Aorta (tissue), 5 donors: ENCODE measurements around the gene SYT7. TPM values are rescaled to one million over a fixed set of nuclear protein-coding genes. Genes with fewer than 3 reads are reported as not detected.
"Not testable (repeated sequence)": the region's sequence is repeated elsewhere in the genome, so short reads cannot be mapped to it uniquely, and the experiment has no call there.

Experiments
- ATAC-seq: fragments of 200-7000 bp; cut with Tn5 transposase; one replicate; pipeline ENCODE4 v1.9.1; 2022; ENCODE audit warnings: moderate library complexity; ENCODE audit not compliant: low FRiP score
- DNase-seq, 2 donors: peaks; one replicate each; pipeline ENCODE4 v3.0.0-alpha.2; 2020
- H3K27ac ChIP-seq, 2 donors: one replicate each; pipeline ENCODE4 v1.5.1; 2013; ENCODE audit warnings: low read length in 2 of 2, mild to moderate bottlenecking in 2 of 2, moderate library complexity in 2 of 2, control low read depth in 1 of 2, inconsistent platforms in 1 of 2, low read depth in 1 of 2
- H3K27me3 ChIP-seq, 2 donors: one replicate each; pipeline ENCODE4 v1.6.1; 2013; ENCODE audit warnings: control low read depth in 1 of 2, low read length in 1 of 2, mild to moderate bottlenecking in 1 of 2, moderate library complexity in 1 of 2; ENCODE audit not compliant: insufficient read depth in 2 of 2, control insufficient read depth in 1 of 2
- H3K36me3 ChIP-seq, 2 donors: one replicate each; pipeline ENCODE4 v1.6.1; 2013; ENCODE audit warnings: control low read depth in 1 of 2, low read length in 1 of 2, mild to moderate bottlenecking in 1 of 2; ENCODE audit not compliant: insufficient read depth in 2 of 2, control insufficient read depth in 1 of 2
- H3K4me1 ChIP-seq, 2 donors: one replicate each; pipeline ENCODE4 v1.6.1; 2013; ENCODE audit warnings: low read length in 2 of 2, control low read depth in 1 of 2, mild to moderate bottlenecking in 1 of 2, moderate library complexity in 1 of 2; ENCODE audit not compliant: insufficient read depth in 2 of 2, control insufficient read depth in 1 of 2
- H3K4me3 ChIP-seq, 2 donors: one replicate each; pipeline ENCODE4 v1.5.1; 2013; ENCODE audit warnings: low read length in 2 of 2, control low read depth in 1 of 2, mild to moderate bottlenecking in 1 of 2
- H3K9me3 ChIP-seq: one replicate; pipeline ENCODE4 v1.6.1; 2013; ENCODE audit warnings: mild to moderate bottlenecking, low read length; ENCODE audit not compliant: control insufficient read depth
- WGBS, 2 donors: extraction: QIAGEN DNeasy Blood & Tissue Kit; methylation state at CpG; one replicate each; pipeline ENCODE4 v1.1.7; 2013; 5-methylcytosine and 5-hydroxymethylcytosine counted together
- intact Hi-C, 2 donors: fragments of 100-400 bp; cut with DNase I; formaldehyde crosslinking; loops; one replicate each; pipeline versions ENCODE4 v1.14.2 to v1.15.0; 2022
- polyA plus RNA-seq, 2 donors: library from polyadenylated mRNA; stranded (reverse); fragments of 200-250 nt; gene quantifications; one replicate each; pipeline ENCODE4 v1.2.3, GENCODE V29; 2013
- total RNA-seq, 2 donors: library from RNA; stranded (reverse); fragmentation: NEBNext Ultra II Directional; extraction: Animal tissue kit (Norgen Biotek cat#: 25700); gene quantifications; one replicate each; pipeline ENCODE4 v1.2.1, GENCODE V29; 2021
- donor health status: healthy with polysubstance abuse.
- donor health status: Bipolar disorder and iron deficiency.
- donor health status: DM: no; HTN: no; CAD: no.
- donor health status: DM: no; HTN: no; CAD: no.
- donor health status: DM: yes; HTN: yes; CAD: no.

The SYT7 gene
- total and polyA plus RNA-seq, 4 donors = 0.20 to 2.3 (median 0.94) TPM

- Histone ChIP-seq H3K36me3 (no peaks in the 10 kb centered on the region), H3K4me1 (no peaks in the 10 kb centered on the region), H3K27me3 (no peaks in the 10 kb centered on the region), H3K4me3 (no peak overlapping the region), H3K27ac (no peak overlapping the region), H3K9me3 (no peaks in the 10 kb centered on the region)
- WGBS, 2 donors = 69 to 77% methylated on average over 7 of the region's 7 CpGs
- ATAC-seq (no peak), DNase-seq (no peak)
- intact Hi-C loops = loop anchor here in 1 of 2 donors (10.0 kb wide), 1 partner anchor 107 kb away; no protein-coding TSS in a partner anchor
These were observed 41.2 kb upstream of the SYT7 start for GRCh38 chr11:61621917-61622585.

GRCh38 chr11:61619471-61620226 is 38.8 kb upstream of the SYT7 start:
- WGBS, 2 donors = 82 to 87% methylated on average over 6 of the region's 6 CpGs
- intact Hi-C loops = loop anchor here in 1 of 2 donors (10.0 kb wide), 1 partner anchor 105 kb away; no protein-coding TSS in a partner anchor

DNA sequence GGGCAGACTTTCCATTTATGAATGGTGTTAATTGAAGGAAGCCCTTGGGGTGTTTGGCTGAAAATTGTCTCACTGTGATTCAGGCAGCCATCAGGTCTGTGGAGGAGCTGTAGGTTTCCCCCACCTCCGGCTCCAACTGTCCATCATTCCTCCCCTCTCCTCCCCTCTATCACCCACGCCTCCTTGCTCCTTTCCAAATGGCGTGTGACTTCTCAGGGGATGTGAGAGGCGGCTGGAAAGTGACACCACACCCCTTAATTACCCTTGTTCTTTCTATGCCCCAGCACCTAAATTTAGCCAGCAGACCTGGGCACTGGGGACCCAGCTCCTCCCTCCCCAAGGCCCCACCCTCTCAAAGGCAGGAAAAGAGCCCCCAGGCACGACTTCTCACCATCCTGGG is 38.1 kb upstream of the SYT7 start:
- intact Hi-C loops = no loop called here
- no peaks in the 10 kb centered on the region for H3K27me3 ChIP-seq
- no peaks in the 10 kb centered on the region for H3K4me1 ChIP-seq
- H3K4me3 ChIP-seq = no peak overlapping the region
- 59 to 69% methylated on average over 5 of the region's 5 CpGs for WGBS, 2 donors
- no peaks in the 10 kb centered on the region for H3K9me3 ChIP-seq
- ATAC-seq (no peak), DNase-seq (no peak)
- no peaks in the 10 kb centered on the region for H3K36me3 ChIP-seq
- no peak overlapping the region for H3K27ac ChIP-seq

More at GRCh38 chr11:61619471-61620226, 38.8 kb upstream of the SYT7 start:
- Histone ChIP-seq H3K9me3 (no peaks in the 10 kb centered on the region), H3K36me3 (no peaks in the 10 kb centered on the region), H3K4me3 (no peak overlapping the region), H3K4me1 (no peaks in the 10 kb centered on the region), H3K27ac (no peak overlapping the region), H3K27me3 (no peaks in the 10 kb centered on the region)
- no peak for DNase-seq
- no peak for ATAC-seq

GRCh38 chr11:61617515-61617914 is 36.6 kb upstream of the SYT7 start:
- 82 to 97% methylated on average over 4 of the region's 4 CpGs for WGBS, 2 donors
- Histone ChIP-seq H3K27ac (no peak overlapping the region), H3K9me3 (no peaks in the 10 kb centered on the region), H3K36me3 (no peaks in the 10 kb centered on the region), H3K4me3 (no peak overlapping the region), H3K4me1 (no peaks in the 10 kb centered on the region), H3K27me3 (no peaks in the 10 kb centered on the region)
- ATAC-seq (no peak), DNase-seq (no peak)
- intact Hi-C loops = no loop called here

GRCh38 chr11:61616434-61616833 is 35.6 kb upstream of the SYT7 start:
- DNase-seq (no peak), ATAC-seq (no peak)
- no peaks in the 10 kb centered on the region for H3K9me3 ChIP-seq
- no peaks in the 10 kb centered on the region for H3K36me3 ChIP-seq
- WGBS, 2 donors = 0 to 7% methylated on average over 2 of the region's 2 CpGs
- no peaks in the 10 kb centered on the region for H3K4me1 ChIP-seq
- no peak overlapping the region for H3K27ac ChIP-seq
- intact Hi-C loops = no loop called here
- no peaks in the 10 kb centered on the region for H3K27me3 ChIP-seq
- no peak overlapping the region for H3K4me3 ChIP-seq

- H3K36me3 ChIP-seq, H3K27me3 ChIP-seq, H3K4me1 ChIP-seq, intact Hi-C loops, H3K9me3 ChIP-seq, H3K27ac ChIP-seq, DNase-seq, ATAC-seq, H3K4me3 ChIP-seq: not testable (repeated sequence)
- WGBS, 2 donors = 64 to 66% methylated on average over 6 of the region's 6 CpGs
These were observed 33.9 kb upstream of the SYT7 start for GRCh38 chr11:61614782-61615181.

- WGBS, 2 donors = 50 to 52% methylated on average over 10 of the region's 10 CpGs
- Histone ChIP-seq H3K4me3 (no peak overlapping the region), H3K4me1 (no peaks in the 10 kb centered on the region), H3K27me3 (no peaks in the 10 kb centered on the region), H3K27ac (no peak overlapping the region), H3K36me3 (no peaks in the 10 kb centered on the region), H3K9me3 (no peaks in the 10 kb centered on the region)
- ATAC-seq (no peak), DNase-seq (no peak)
- intact Hi-C loops = no loop called here
These were observed 33.0 kb upstream of the SYT7 start for GRCh38 chr11:61613870-61614269.

- Histone ChIP-seq H3K27me3 (no peaks in the 10 kb centered on the region), H3K4me1 (no peaks in the 10 kb centered on the region), H3K9me3 (no peaks in the 10 kb centered on the region), H3K36me3 (no peaks in the 10 kb centered on the region), H3K4me3 (no peak overlapping the region), H3K27ac (no peak overlapping the region)
- ATAC-seq = no peak
- DNase-seq = no peak
- 42 to 49% methylated on average over 9 of the region's 9 CpGs for WGBS, 2 donors
- intact Hi-C loops = no loop called here
These were observed 32.2 kb upstream of the SYT7 start for GRCh38 chr11:61613051-61613450.

GRCh38 chr11:61611309-61611708 is 30.4 kb upstream of the SYT7 start:
- intact Hi-C loops = no loop called here
- Histone ChIP-seq H3K27me3 (no peaks in the 10 kb centered on the region), H3K9me3 (no peaks in the 10 kb centered on the region), H3K4me1 (no peaks in the 10 kb centered on the region), H3K4me3 (no peak overlapping the region), H3K36me3 (no peaks in the 10 kb centered on the region), H3K27ac (no peak overlapping the region)
- no peak for DNase-seq
- 78 to 86% methylated on average over 8 of the region's 8 CpGs for WGBS, 2 donors
- no peak for ATAC-seq
